Measurements from ENCODE around the gene PSTK.

- TF ChIP-seq TRIM28 (IDR thresholded peaks at IDR 0.05) (no peak), XRCC5 (IDR thresholded peaks at IDR 0.05; ENCODE audit: low read depth, low read length) (no peak), SNRNP70 (optimal IDR thresholded peaks at IDR 0.05; ENCODE audit: low read depth, low read length) (no peak), TAL1 (IDR thresholded peaks at IDR 0.05) (no peak), ZNF655 (CRISPR knock-in tag; IDR thresholded peaks at IDR 0.05) (no peak), CTCF (IDR thresholded peaks at IDR 0.05 in 2 of 3, conservative IDR thresholded peaks at IDR 0.05 in 1 of 3; ENCODE audit: insufficient read depth in 2 of 3, low read depth in 1 of 3, low read length in 3 of 3) (no peak), THRA (IDR thresholded peaks at IDR 0.05) (no peak), EZH2 (IDR thresholded peaks at IDR 0.05; ENCODE audit: borderline replicate concordance, low read depth, low read length) (no peak), ZNF318 (IDR thresholded peaks at IDR 0.05; ENCODE audit: borderline replicate concordance in 1 of 2, low read depth in 1 of 2) (no peak), MEF2D (tag; conservative IDR thresholded peaks at IDR 0.05; ENCODE audit: low read depth) (no peak), MCM2 (IDR thresholded peaks at IDR 0.05; ENCODE audit: low read depth) (no peak), MTF1 (CRISPR knock-in tag; IDR thresholded peaks at IDR 0.05; ENCODE audit: borderline replicate concordance) (no peak), TEAD4 (IDR thresholded peaks at IDR 0.05; ENCODE audit: low read length) (no peak), TEAD4 (CRISPR knock-in tag; IDR thresholded peaks at IDR 0.05; ENCODE audit: borderline replicate concordance) (no peak), PRDM10 (IDR thresholded peaks at IDR 0.05; ENCODE audit: partially characterized antibody) (no peak)
Measured at GRCh38 chr10:122990278-122990677, 10.1 kb downstream of the PSTK start.

All from K562 (cell line).